ENCODE data around the gene NEDD4L.
A peak's percentile ranks its signal among the peaks of the same experiment; 100 is the strongest.

Gene NEDD4L

DNA sequence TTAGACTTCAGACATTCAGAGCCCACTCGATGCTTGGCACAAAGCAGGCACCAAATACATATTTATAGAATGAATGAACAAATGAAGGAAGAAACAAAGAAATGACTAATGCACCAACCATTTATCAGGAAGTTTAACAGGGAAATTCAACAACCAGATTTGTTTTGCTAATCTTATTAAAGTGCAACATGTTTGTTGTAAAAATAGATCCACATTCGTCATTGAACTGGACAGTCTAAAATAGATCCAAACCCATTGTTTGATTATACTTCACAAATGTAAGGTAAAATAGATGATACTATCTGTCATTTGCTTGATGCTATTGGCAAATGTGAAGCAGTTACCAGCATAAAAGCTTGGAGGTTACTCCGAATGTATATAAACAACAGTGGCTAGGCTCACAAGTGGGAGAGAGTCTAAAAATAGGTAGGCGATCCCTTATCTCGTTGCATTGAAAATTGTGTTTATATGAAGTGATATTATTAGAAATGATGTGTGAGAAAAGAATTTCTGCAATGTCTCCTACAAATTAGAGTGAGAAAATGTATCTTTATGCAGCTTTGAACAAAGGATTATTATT is 246.2 kb downstream of the NEDD4L start:
- DNase-seq (ENCODE audit: low spot score), result no peak

DNA sequence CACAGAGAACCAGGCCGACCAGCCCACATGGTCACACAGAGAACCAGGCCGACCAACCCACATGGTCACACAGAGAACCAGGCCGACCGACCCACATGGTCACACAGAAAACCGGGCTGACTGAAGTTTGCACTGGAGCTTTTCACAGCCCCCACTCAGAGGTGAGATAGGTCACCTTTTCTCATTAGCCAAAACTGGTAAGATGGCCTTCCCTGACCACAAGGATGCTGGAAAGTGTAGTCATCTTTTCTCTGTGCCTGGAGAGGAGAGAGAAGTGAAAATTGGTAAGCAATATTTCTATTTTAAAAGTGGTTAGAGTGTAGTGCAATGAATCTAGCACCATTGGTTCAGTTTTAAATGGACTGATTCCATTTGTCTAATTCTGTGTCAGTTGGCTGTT is 247.1 kb downstream of the NEDD4L start:
- no peak for DNase-seq (ENCODE audit: low spot score)

DNA sequence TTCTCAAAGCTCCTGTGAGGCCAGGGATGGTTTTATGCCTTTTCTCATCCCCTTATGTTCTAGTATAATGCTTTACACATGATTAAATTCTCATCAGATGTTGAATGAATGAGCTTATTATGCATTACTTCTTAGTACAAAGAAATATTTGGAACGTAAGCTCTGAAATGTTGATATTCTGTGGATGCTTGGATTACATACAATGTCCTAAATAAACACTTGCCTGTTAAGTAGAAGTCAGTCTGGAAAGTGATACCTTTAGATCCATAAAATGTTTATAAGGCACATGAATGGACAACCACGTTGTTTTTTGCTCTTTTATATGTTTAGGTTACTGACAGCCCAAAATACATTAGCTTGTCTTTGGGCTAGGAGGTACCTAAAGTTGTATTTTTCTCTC is 248.6 kb downstream of the NEDD4L start:
- no peak for DNase-seq (ENCODE audit: low spot score)

DNA sequence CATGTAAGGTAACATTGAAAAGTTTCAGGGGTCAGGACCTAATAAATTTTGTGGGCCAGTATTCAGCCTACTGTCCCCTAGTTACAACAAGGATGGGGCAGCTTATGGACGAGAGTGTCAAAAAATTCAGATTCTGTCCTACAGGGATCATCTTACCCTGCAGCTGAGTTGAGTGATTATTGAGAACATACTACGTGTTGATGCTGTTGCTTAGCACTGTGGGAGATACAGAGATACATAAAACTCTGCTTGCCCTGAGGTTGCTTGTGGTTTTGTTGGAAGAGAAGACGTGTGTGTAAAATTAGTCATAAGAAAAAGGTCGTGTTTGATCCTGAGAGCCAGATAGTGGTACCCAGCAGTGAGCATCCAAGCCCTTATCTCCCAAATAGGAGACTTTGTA is 253.2 kb downstream of the NEDD4L start:
- no peak for DNase-seq (ENCODE audit: low spot score)

DNA sequence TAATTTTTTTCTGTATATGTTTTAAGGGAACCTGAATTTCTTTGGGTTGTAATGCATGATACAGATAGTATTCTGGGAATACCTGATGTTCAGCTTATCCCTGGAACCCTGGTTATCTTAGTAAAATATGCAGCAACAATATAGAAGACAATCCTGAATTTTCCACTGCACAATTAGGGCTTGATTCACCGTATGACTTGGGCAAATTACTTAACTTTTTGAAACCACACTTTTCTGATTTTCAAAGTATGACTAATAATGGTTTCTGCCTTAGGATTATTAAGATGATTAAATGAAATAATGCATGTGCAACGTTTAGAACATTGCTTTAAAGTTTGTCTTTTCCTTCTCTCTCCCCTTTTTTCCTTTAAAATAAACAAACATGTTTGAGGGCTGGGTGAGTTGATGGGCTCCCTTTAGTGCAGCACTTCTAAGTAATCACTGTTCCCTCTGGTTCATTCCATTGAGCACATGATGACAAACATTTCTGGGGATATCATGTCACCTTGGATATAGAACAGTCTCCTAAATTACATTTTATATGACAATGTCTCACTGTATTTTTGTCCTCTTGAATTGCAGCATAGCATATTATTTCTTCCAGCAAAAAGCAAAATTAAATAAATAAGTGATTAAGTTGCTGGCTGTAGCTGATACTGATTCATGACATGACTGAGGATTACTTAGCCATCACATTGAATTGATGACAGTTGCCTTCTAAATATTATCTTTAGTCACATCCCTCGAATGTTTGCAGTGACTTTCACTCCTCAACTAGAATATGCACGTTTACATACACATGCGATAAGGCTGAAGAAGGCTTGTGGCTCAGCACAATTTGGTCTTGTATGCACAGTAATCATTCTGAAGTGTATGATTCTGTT is 254.5 kb downstream of the NEDD4L start:
- no peak for DNase-seq (ENCODE audit: low spot score)

DNA sequence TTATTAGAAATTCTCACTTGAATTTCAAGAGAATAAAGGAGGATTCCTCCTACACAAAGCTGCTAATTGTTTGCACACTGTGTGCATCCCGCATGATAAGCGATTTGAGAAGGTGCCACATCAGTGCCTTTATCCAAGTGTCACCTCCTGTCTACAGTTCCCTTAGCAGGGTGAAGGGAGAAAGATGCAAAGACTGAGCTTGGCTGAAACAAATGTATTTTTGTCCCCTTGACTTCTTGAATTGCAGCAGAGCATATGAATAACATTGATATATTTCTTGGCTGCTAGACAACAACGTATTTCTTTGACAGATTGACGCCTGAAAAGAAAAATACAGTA is 255.1 kb downstream of the NEDD4L start:
- DNase-seq (ENCODE audit: low spot score), result no peak

DNA sequence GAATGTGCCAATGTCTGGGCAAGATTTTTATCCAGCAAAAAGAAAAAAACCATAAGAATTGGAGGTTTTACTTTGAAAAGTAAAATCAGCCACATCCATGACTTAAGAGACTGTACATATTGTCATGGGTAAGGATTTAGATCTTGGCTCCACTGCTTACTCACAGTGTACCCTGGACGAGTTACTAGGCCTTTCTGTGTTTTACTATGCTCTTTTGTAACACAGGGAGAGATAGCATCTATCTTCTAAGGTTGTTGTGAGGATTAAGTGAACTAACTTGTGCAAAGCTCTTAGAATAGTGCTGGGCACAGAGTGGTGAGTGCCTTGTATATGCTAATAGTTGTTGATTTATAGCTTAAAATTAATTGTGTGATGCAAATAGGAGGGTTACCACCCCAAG is 255.9 kb downstream of the NEDD4L start:
- no peak for DNase-seq (ENCODE audit: low spot score)

DNA sequence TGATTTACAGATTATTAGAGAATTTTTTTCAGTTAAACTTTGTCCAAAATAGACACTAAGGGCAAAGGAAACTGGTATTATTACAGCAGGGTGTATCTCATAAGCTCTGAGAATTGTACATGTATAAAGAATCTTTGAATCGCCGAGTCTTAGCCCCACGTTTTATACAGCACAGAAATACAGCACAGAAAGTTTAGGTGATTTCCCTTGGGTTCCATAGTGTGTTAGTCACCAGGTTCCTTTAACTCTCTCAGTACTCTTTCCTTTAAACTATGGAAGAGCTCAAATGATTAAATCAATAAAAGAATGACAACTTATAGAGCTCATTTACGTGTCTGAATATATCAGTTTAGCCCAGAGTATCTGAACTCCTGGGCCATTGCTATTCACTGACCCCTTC is 256.8 kb downstream of the NEDD4L start:
- no peak for DNase-seq (ENCODE audit: low spot score)

DNA sequence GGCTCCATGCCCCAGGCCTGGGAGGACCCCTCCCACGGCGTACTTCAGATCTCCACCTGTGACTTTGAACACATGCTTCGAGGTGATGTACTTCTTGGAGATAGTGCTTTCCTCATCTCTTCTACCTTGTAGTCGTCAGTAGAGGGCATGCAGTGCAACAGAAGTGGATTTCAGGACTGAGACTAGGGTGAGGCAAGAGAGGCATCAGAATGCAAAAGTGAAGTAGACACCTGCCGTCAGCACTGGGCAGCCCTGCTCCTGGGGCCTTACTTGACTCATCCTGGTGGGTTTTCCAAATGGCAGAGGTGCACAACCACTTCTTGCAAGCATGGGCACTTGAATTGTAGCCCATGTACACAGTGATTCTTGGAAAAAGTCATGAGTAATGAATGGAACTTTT is 258.8 kb downstream of the NEDD4L start:
- no peak for DNase-seq (ENCODE audit: low spot score)

DNA sequence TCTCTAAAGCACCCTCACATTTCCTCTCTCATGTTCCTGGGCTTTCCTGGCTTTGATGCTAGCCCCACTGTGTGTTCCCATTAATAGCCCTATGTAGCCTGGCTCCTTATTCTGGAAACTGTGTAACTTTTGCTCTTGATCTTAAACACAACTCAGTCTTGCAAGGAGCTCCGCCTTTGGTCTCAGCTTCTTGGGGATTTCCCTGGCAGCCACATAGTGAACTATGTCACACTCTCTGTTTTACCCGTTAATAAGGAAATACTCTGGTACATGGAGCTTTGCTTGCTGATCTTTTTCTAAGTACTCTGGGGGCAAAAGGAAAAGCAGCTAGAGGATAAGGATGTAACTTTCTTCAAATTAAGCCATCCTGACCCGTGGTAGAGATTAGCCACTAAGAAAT is 259.3 kb downstream of the NEDD4L start:
- no peak for DNase-seq (ENCODE audit: low spot score)

DNA sequence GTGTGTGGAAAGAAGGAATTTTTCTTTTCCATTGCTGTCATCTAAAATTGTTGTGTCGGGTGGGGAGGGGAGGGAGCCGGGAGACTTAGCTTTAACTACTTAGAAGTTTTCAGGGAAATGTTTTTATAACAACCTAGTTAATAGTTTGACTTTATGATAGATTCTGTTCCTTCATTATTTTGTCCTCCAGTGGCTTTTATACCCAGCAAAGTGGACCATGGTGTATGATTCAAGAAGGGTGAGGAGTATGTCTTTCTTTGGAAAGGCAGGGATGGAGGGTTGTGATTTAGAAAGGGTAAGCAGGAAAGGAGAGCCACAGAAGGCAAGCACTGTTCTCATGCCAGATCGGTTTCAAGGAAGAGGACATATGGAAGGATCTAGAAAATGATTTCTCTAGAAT is 261.8 kb downstream of the NEDD4L start:
- DNase-seq (ENCODE audit: low spot score), result no peak

DNA sequence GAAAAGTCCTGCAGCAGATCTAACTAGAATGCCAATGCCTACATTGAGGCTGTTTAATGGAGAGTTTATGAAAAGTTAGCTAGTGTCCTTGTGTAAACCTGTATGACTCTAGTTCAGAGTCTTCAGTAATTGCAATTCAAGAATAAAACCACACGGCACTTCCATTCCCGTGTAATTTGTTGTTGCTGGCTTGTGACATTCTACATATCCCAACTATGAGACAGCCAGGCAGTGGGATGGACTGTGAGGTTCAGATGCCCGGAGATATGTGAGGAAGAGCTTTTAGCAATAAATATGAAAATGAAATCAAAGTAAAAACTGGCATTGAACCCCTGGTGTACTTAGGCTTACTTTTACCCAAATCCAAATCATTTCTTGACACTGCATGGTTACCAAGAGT is 263.4 kb downstream of the NEDD4L start:
- DNase-seq (ENCODE audit: low spot score), result no peak

DNA sequence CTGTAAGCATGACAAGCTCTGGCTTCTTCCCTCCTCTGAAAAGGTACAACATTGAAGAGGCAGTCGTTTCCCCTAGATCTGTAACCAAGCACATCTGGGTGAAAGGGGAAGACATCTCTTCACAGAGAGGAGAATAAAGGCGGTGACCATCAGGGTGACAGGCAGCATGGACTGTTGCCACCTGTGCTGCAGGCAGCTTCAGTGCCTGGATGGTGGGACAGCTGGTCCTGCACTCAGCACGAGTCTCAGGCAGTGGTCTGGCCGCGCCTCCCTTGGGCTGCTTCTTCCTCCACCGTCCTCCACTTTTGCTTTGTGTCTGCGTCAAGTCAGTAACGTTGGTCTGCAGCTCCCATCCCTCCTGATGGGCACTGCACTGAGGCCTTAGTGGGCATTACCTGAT is 264.4 kb downstream of the NEDD4L start:
- no peak for DNase-seq (ENCODE audit: low spot score)

DNA sequence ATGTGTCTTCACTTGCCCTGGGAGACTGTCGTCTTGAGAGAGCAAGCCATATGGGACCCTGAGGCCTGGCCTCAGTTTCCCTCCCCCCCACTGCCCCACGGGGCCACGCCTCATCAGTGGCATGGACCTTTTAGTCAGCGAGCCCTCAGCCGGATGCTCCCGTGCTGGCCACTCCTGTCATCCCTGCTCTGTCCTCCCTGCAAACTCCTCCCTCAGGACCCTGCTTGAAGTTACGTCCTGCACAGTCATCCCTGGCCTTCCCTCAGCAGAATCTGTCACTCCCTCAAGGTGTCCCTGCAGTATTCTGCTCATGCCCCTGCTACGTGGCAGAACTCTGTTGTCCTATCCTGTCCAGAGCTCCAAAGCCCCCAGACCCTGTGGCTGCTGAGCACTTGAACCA is 265.1 kb downstream of the NEDD4L start:
- DNase-seq (ENCODE audit: low spot score), result no peak

DNA sequence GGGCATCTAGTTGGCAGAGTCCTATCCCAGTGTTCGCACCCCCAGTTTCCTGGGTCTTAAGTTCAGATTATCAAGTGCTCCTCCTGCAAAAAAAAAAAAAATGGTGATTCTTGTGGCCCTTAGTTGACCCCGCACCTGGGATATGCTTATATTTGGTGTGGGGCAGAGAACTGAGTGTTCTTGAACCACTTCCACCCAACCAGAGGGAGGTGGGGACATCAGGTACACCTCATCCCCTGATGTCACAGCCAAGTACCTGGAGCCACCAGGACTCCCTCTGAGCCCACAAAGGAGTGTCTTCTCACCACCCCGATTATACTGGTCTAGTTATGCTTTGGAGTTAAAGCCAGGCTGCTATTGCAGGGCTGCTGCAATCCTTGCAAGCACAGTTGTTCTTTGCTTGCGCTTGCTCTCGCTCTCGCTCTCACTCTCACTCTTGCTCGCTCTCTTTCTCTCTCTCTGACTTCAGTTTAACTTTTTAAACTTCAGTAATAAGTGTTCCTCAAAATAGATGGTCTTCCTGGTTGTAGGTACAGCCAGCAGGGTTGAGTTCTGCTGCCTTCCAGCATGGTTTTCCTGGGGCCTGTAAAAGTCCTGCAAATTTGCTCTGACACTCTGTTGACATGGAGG is 265.7 kb downstream of the NEDD4L start:
- DNase-seq (ENCODE audit: low spot score), result no peak

DNA sequence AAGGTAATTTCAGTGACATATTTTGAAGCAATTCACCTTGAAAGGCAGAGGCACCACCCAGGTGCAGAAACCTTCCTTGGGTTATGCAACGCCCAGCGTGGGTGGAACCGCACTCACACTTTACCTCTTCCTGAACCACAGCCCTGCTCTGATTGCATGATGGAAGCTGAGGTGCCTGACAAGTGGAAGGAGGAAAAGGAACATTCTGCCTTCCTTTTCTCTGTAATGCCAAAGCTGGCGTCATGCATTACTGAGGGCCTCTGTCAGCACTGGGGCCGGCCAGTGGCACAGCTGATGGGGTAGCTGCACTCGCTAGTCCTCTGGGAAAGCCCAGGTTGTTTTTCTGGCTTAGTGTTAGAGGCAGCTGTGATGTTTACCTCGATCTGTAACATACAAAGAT is 266.5 kb downstream of the NEDD4L start:
- DNase-seq (ENCODE audit: low spot score), result no peak

DNA sequence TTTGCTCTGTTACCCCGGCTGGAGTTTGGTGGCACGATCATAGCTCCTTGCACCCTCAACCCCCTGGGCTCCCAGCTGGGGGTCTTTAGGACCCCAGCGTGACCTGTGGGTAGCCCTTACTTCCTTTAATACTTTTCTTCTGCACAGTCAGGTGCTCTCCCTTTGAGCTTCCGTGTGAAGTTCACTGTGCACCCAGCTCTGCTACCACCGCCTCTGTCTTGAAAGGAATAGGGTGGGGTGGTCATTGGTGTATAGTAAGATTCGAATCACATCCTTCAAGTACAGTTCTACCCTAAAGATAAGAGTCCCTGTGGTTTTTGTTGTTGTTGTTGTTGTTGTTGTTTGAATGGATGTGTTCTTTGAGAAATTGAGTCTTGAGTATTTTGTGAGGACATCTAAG is 267.4 kb downstream of the NEDD4L start:
- no peak for DNase-seq (ENCODE audit: low spot score)

DNA sequence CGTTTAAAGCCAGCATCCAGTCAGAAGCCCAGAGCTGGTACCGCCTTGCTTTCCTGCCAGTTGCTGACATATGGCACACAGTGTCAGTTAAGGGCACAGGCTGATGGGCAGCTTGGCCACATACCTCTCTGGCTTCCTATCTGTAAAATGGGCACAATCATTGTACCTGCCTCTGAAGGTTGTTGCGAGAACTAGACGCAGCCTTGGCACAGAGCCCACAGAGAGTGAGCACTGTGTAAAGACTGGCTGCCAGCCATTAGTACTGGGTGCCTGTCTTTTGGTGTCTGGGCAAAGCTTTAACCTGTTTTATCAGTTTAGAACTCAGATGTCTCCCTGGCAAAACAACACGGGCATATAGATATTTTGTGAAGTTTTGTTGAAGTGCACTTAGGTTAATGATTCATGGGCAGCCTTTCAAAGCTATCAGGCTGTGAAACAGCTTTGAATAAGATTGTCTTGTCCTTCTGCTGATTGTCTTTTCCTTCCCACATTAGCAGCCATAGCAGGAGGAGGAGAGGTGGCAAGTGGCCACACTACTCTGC is 269.5 kb downstream of the NEDD4L start:
- DNase-seq (ENCODE audit: low spot score), result no peak

DNA sequence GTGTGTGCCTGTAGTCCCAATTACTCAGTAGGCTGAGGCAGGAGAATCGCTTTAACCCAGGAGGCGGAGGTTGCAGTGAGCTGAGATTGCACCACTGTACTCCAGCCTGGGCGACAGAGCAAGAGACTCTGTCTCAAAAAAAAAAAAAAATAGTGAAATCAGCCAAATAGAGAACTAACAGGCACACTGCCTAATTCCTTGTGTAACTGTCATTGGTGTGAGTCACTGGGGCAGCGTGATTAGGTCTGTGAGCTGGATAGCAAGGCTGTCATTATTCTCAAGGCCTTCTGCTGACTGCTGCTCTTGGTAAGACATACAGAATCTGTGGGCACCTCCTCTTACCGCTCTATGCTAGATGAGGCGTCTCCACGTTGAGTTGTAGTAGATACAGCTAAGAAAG is 270.3 kb downstream of the NEDD4L start:
- DNase-seq (ENCODE audit: low spot score), result peak; percentile 94

DNA sequence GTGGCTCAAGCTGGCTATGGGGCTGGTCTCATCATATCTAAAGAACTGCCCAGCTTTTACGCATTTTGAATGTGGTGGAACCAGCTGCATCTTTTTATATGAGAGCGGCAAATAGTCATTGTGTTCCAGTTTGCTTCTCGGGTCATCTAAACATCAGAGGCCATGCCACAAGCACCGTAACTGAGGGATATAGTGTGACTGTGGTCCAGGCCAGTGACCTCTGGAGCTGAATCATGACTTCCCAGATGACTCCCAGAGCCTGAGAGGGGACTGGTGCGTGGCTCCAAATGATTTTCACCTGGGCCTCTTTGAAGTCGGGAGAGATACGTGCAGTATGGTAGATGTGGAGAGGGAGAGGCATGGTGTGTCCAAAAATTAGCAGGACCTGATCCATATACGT is 271.0 kb downstream of the NEDD4L start:
- no peak for DNase-seq (ENCODE audit: low spot score)

DNA sequence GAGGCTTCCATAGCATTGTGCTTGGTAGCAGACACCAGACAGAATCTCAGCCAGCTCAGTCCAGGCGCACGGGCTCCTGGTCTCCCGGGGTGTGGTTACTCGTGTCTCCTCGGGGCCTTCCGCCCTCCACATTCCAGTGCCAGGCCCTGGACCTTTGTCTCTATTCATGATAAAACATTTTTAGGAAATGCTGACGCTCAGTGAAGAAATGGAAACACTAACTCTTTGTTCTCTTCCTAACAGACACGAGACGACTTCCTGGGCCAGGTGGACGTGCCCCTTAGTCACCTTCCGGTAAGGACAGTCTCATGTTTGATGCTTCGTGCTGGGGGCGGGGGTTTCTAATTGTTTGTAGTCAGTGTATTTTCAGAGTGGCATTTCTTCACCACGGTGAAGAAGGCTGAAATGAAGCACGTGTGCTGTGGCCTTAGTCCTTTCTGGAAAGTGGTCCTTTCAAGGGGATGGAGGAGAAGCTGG is 271.8 kb downstream of the NEDD4L start:
- DNase-seq (ENCODE audit: low spot score), result no peak

DNA sequence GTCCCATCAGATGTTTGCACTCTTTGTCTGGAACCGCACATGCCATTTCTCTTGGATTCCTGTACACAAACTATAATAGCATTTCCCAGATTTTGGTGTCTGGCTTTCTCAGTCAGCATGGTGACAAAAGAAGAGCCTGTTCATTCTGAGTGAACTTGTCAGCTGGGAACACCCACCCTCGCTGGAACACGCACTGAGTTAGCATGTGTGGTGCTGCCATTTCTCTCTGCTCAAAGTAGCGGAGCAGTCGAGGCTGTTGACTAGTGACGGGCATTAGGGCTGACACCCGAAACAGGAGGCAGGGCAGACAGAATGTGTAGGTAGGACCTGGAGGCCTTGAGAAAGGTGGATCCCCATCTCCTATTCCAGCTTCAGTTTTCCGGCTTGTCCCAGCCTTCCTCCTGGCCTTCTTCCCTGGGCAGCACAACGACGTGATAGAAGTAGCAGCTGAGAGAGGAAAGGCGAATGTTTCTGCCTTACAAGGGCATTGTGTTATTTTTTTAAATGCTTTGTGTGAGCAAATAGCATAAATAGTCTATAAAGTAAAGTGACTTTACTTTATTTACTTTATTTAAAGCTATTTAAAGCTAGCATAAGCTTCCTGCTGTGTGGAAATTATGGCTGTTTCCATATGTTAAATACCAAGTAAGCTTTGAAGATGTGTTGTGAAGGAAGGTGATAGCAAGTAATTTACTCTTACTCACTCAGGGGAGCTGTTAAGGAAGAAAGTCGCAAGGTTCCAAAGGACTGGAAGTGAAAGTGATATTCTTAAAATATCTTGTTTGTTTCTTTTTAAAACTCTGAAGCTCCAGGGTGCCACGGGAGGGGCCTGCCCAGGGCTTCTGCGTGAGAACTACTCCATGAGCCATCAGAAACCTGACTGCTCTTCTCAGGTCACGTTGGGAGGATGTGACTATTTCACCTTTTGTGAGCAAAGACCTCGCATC is 272.6 kb downstream of the NEDD4L start:
- DNase-seq (ENCODE audit: low spot score), result no peak
